GM18505 (cell line): ENCODE measurements around the gene SIX2.

Experiments used
- ATAC-seq: cut with Tn5 transposase; IDR thresholded peaks from one replicate; pipeline ENCODE4 v1.9.1; 2021; ENCODE audit not compliant: unreplicated experiment
- POLR2A ChIP-seq: IDR thresholded peaks from 4 replicates; pipeline ENCODE4 v1.6.1; 2011; ENCODE audit warnings: borderline replicate concordance; ENCODE audit not compliant: insufficient read depth, insufficient read length; ENCODE audit errors: extremely low read depth

Gene SIX2

GRCh38 chr2:45033302-45033701 lies 24.1 kb upstream of the SIX2 start:
- ATAC-seq, result no peak
- TF ChIP-seq POLR2A, result no peak

- no peak for ATAC-seq
- no peak for TF ChIP-seq POLR2A
Observed at GRCh38 chr2:45031028-45031427, 21.8 kb upstream of the SIX2 start.

GRCh38 chr2:45030553-45030952 lies 21.3 kb upstream of the SIX2 start:
- no peak for ATAC-seq
- no peak for TF ChIP-seq POLR2A

GRCh38 chr2:45029215-45029614 lies 20.0 kb upstream of the SIX2 start:
- TF ChIP-seq POLR2A, result no peak
- ATAC-seq, result no peak

DNA sequence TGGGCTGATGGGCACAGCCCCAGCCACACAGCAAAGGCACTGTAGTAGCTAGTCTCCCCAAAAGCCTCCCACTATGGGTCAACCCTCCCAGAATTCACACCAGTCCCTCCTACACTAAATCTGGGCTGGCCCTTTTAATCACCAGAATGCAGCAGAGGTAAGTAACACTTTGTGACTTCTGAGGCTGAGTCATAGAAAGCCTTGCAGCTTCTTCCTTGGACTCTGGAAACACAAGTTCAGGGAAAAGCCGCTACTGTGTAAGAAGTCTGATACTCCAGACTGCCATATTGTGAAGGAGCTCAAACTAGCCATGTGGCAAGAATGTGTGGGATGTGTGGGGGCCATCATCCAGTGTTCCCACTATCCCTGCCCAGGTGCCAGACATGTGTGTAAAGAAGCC lies 19.0 kb upstream of the SIX2 start:
- ATAC-seq, result no peak
- TF ChIP-seq POLR2A, result no peak

GRCh38 chr2:45026924-45027450 lies 17.7 kb upstream of the SIX2 start:
- TF ChIP-seq POLR2A, result no peak
- no peak for ATAC-seq

GRCh38 chr2:45024600-45025291 lies 15.5 kb upstream of the SIX2 start:
- ATAC-seq, result no peak
- no peak for TF ChIP-seq POLR2A

DNA sequence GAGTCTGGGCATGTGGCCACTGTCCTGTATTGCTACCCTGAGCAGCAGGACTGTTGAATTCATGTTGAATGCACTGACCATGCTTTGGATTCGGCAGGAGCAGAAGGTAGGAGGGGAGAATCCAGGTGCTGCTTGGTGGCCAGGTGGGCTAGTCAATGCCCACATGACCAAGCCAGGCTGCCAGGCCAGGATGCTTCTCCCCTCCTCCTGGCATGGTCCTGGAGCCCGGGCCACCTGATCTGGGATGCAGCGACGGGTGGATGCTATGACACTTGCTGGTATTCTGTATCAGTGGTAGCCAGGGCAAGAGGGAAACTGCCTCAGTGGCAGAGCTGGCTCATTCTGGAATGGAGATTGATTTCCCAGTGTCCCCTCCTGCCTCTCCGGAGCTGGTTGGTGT lies 14.8 kb upstream of the SIX2 start:
- no peak for TF ChIP-seq POLR2A
- no peak for ATAC-seq

GRCh38 chr2:45020439-45020838 lies 11.2 kb upstream of the SIX2 start:
- no peak for ATAC-seq
- TF ChIP-seq POLR2A, result no peak

- no peak for ATAC-seq
- TF ChIP-seq POLR2A, result no peak
Observed at GRCh38 chr2:45018023-45018422, 8.8 kb upstream of the SIX2 start.

DNA sequence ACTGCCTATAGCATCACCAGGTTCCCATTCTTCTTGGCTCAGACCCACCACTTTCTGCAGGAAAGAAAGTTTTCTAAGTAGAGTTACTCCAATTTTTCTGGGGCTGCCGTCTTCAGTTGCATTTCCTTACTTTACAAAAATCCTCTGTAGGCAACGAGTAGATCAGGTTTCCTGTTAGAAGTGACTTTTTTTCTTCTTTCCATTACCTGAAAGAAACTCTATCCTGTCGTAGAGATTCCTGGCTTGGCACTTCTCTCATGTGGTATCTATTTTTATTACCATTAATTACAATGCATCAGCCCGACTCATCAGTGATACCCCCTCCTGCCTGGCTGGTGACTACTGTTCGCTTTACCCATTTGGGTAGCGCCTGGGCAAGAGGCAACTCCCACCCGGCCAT lies 5.6 kb upstream of the SIX2 start:
- TF ChIP-seq POLR2A, result no peak

GRCh38 chr2:45014016-45014702 lies 4.9 kb upstream of the SIX2 start:
- TF ChIP-seq POLR2A, result no peak
- ATAC-seq, result no peak

More for the DNA sequence above, 5.6 kb upstream of the SIX2 start:
- ATAC-seq, result no peak

GRCh38 chr2:45013229-45014015 lies 4.2 kb upstream of the SIX2 start:
- no peak for ATAC-seq
- no peak for TF ChIP-seq POLR2A
